Peyer's patch (tissue), 4 donors: ENCODE data around the gene LGI2.

ENCODE experiments used
- POLR2A ChIP-seq, 2 donors: fragments of 450-650 bp; IDR thresholded peaks; one replicate each; pipeline ENCODE4 v1.5.1; 2017; ENCODE audit warnings: antibody characterized with exemption in 2 of 2, mild to moderate bottlenecking in 2 of 2, moderate library complexity in 2 of 2
- TF ChIP-seq, protein P1 (sequence below), 6 experiments: fragments of 450-650 bp in 4 of 6; fragments of 200-600 bp in 2 of 6; sonication (generic) in 1 of 6; IDR thresholded peaks; one replicate each; pipeline ENCODE4 v1.5.1; 2017 to 2019; ENCODE audit warnings: antibody characterized with exemption in 6 of 6, mild to moderate bottlenecking in 3 of 6, moderate library complexity in 1 of 6

DNA sequence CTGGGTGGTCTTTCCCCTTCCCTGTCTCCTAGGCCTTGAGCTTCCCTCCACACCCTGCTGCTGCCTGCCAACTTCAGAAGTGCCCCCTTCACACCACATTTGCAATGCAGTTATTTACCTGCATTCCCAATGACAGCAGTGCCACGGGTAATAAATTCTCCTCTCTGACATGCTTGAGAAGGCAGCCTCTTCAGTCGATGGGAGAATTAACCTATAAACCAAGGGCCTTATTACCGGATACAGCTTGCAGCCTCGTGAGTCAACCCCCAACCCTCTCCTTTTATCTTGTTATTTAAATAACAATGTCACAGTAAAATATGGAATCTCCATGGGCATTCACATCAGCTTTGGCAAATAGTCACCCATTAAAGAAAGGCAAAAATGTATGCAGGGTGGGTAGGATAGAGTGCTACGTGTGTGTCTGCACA lies 34.7 kb upstream of the LGI2 start:
- TF ChIP-seq, protein P1, sequence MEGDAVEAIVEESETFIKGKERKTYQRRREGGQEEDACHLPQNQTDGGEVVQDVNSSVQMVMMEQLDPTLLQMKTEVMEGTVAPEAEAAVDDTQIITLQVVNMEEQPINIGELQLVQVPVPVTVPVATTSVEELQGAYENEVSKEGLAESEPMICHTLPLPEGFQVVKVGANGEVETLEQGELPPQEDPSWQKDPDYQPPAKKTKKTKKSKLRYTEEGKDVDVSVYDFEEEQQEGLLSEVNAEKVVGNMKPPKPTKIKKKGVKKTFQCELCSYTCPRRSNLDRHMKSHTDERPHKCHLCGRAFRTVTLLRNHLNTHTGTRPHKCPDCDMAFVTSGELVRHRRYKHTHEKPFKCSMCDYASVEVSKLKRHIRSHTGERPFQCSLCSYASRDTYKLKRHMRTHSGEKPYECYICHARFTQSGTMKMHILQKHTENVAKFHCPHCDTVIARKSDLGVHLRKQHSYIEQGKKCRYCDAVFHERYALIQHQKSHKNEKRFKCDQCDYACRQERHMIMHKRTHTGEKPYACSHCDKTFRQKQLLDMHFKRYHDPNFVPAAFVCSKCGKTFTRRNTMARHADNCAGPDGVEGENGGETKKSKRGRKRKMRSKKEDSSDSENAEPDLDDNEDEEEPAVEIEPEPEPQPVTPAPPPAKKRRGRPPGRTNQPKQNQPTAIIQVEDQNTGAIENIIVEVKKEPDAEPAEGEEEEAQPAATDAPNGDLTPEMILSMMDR (IDR thresholded peaks at IDR 0.05): no peak
- TF ChIP-seq POLR2A (IDR thresholded peaks at IDR 0.05): no peak
